GM21723 (cell line): ENCODE measurements around the gene GATA5.

Source experiments
- ATAC-seq: cut with Tn5 transposase; IDR thresholded peaks from one replicate; pipeline ENCODE4 v1.9.1; 2021; ENCODE audit warnings: mild to moderate bottlenecking, moderate library complexity; ENCODE audit not compliant: unreplicated experiment

Gene GATA5

GRCh38 chr20:62457098-62457497, 18.7 kb downstream of the GATA5 start:
- no peak for ATAC-seq

DNA sequence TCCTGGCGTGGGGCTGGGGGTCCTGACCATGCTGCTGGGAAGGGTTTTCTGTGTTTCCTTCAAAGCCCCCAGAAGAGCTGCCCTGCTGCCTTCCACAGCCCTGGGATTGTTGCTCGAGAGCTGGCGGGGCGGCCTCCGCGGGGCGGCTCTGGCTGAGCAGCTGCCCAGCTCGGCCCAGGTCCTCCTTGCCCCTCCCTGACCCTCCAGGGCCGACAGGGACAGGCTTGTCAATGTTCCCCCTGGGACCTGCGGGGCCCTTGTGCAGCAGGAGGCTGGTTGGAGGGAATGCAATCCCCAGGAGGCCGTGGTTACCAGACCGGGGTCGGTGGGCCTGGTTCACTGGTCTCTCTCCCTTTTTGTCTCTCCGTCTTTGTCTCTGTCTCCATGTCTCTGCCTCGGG, 19.9 kb downstream of the GATA5 start:
- ATAC-seq: no peak

GRCh38 chr20:62454904-62455636, 20.7 kb downstream of the GATA5 start:
- no peak for ATAC-seq

GRCh38 chr20:62453186-62453808, 22.5 kb downstream of the GATA5 start:
- ATAC-seq: no peak

DNA sequence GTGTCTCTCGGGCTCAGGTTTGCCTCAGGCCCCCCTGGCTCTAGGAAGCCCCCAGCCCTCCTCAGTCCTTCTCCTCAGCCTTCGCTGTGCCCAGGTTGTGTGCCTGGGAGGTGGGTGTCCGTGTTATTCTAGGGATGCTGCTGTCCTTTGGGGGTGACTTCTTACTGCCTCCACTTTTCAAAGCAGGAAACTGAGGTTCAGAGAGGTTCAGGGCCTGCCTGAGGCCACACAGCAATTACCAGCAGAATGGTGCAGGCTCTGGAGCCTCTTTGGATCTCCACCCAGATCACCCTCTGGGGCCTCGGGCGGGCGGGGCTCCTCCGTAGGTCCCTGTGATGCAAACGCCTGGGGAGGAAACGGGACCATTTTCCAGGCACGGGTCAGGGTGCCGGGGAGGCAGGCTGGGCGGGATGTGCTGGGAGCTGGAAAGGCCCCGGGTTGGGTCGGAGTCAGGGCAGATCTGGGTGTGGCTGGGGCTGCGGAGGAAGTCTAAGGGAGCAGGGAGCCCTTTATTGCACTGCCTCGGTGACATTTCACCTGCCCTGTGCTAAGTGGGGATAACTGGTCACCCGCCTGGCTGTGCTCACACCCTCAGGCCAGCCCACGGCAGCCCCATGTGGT, 23.2 kb downstream of the GATA5 start:
- ATAC-seq: no peak

GRCh38 chr20:62451970-62452369, 23.8 kb downstream of the GATA5 start:
- no peak for ATAC-seq

GRCh38 chr20:62451156-62451767, 24.5 kb downstream of the GATA5 start:
- ATAC-seq: no peak

- ATAC-seq: no peak
Measured at GRCh38 chr20:62449951-62450691, 25.7 kb downstream of the GATA5 start.

DNA sequence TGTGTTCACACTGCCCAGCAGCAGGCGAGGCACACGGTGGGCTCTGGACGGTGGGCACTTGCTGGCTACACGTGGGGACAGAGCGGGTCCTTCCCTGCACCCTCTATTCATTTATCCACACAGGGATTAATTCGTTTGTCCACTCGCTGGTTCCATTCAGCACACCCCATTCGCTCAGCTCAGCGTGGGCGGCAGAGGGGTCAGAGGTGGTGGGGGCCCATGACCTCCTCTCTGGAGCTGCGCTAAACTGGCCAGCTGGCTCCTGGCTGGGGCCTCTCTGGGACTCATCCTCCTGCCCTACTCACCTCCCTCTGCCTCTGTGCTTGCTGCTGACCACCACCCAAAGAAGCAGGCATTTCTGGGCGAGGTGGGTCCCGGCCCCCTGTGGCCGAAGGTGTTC, 27.0 kb downstream of the GATA5 start:
- no peak for ATAC-seq

DNA sequence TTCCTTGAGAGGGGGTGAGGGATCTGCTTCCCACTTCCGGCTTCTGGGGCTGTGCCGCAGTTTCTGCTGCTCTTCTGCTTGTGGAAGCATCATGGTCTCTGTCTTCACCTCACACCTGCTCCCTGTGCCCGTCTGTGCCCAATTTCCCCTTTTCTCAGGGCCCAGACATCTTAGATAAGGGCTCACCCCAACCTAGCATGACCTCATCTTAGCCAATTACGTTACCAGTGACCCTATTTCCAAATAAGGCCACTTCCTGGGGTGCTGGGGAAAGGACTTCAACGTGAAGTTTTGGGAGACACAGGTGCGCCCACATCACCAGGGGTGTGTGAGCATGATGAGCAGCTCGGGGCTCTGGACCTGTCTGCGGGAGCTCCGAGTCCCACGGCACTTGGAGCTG, 27.8 kb downstream of the GATA5 start:
- no peak for ATAC-seq

DNA sequence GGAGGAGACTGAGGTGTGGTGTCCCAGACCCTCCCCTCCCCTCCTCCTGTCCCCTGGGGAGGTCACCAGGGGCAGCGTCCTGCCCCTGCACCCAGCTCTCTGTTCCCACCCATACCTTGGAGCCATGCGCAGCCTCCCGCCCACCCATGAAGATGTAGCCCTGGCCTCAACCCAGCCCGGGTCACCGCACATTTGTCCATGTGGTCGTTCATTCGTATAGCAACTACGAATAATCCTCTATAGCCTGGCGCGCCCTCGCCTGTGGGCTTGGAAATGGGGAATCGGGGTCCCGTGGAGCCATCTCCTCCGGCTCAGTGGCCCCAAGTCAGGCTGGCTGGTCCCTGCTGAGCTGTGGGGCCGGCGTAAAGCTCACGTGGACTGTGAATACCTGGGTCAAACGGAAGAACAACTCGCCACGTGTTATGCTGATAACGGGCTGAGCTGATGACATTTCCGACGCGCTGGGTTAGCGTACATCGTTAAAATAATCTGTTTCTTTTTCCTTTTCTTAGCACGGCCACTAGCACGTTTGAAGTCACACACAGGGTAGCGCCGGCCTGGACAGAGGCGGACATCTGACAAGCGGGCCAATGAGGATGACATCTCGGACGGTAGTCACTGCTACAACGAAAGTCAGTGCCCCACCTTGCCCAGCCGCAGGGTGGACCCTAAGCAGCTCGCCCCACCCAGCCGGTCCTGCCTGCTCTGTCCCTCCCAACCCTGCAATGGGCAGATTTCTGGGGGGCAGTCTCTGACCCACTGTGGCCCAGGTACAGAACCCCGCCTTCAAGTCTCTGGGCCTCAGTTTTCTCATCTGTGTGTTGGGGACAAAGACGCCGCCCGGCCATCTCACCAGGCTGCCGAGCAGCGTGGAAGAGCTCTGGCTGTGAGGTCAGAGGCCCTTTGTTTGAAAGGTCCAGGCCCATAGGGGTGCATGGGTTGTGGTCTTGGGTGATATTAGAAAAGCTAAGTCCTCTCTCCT, 28.6 kb downstream of the GATA5 start:
- no peak for ATAC-seq

DNA sequence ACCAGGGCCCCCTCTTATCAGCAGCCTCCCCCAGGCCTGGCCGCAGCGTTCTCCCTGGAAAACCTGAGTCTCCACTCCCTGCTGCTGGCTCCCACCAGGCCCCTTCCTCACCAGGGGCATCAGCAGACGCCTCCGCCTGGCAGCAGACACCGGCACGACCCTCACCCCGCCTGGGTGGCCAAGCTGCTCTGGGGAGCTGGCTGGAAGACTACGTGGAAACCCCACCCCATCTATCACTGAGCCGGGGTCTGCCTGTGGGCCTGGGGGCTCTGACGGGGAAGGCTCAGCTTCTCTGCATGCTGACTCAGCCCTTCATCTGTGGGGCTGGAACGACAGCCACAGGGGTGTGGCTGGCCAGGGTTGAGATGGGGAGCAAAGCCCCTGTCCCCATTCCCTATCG, 29.3 kb downstream of the GATA5 start:
- no peak for ATAC-seq

DNA sequence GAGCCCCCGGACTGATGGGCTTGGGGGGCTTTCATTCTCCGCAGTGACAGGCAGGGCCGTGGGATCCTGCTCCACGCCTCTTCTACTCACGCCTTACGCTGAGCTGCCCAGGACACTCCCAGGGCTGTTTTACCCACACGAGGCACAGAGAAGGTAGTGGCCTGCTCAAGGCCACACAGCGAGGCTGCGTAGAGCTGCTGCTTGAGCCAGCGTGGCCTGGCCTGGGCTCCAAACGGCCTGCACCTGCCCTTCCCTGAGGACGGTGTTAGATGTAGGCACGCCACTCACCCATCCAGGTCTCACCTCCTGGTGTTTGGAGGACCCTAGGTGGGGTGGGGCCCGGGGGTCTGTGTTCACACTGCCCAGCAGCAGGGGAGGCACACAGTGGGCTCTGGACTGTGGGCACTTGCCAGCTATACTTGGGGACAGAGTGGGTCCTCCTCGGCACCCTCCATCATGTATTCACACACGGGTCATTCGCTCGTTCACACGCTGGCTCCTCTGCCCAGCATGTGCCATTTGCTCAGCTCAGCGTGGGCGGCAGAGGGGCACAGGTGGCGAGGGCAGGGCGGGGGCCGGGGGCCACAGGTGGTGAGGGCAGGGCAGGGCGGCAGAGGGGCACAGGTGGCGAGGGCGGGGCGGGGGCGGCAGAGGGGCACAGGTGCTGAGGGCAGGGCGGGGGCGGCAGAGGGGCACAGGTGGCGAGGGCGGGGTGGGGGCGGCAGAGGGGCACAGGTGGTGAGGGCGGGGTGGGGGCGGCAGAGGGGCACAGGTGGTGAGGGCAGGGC, 30.0 kb downstream of the GATA5 start:
- ATAC-seq: no peak

DNA sequence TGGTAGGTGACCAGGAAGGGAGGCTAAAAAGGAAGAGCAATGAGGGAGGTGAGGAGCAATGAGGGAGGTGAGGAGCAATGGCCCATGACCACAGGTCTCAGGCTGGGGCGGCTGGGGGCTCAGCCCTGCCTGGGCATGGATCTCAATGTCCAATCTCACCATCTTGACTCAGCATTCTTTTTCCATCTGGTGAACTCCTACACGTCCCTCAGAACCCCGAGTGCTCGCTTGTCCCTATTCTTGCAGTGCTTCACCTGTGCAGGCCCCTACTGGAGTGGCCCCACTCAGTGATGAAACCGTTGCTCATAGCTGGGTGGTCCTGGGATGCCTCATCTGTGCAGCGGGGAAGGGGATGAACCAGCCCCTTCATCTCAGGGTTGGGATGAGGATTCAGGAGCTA, 31.5 kb downstream of the GATA5 start:
- ATAC-seq: no peak

DNA sequence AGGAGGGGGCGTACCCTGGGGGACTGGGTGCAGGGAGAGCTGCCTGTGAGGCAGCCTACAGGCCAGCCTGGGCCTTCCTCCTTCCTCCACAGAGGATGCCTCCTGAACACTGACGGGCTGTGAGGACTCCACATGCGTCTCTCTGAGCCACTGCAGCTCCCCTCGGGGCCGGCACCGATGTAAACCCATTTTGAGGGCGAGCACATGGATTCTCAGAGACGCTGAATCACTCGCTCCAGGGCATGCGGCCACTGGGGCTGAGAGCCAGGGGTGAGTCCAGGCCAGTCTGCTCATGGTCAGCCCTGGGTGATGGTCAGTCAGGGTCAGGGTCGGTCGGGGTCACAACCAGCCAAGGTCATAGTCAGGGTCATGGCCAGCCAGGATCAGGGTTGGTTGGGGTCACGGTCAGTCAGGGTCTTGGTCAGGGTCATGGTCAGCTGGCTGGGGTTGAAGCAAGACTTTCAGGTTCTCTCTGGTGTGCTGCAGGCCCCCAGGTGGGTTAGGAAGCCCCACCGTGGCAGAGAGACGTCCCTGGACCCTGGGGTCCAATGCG, 33.7 kb downstream of the GATA5 start:
- ATAC-seq: no peak

GRCh38 chr20:62439218-62439617, 36.6 kb downstream of the GATA5 start:
- ATAC-seq: no peak

DNA sequence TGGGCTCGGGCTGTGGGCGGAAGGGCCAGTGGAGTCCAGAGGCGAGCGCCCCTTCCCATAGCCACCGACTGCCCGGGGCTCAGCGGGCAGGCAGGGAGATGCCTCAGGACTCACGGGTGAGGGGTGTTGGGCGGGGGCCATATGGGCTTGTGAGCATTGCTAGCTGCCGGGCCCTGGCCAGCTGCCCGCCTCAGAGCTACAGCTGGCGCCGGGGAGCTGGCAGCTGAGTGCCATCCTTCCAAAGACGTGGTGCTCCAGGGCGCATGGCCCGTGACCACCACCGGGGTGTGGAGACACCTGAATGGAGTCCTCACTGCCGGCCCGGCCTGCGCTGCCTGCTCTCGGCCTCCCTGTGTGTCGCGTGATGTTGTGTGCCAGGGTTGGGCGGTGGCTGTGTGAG, 37.9 kb downstream of the GATA5 start:
- no peak for ATAC-seq

DNA sequence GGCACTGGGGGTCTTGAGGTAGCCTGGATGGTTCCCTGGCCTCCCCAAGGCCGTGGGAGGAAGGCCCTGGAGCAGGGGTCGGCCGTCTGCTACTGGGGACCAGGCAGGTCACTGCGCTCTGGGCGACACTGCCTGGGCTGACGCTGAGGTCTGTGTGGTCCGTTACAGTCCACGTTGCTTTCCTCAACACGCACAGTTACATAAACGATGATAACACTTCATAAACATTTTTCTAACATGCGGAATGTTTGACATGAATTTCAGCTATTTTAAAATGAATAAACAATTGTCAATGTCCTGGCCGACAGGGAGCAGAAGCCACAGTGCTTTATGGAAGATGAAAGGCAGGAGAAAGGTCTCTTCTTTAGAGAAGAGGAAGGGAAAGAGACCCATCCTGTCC, 38.3 kb downstream of the GATA5 start:
- ATAC-seq: no peak

DNA sequence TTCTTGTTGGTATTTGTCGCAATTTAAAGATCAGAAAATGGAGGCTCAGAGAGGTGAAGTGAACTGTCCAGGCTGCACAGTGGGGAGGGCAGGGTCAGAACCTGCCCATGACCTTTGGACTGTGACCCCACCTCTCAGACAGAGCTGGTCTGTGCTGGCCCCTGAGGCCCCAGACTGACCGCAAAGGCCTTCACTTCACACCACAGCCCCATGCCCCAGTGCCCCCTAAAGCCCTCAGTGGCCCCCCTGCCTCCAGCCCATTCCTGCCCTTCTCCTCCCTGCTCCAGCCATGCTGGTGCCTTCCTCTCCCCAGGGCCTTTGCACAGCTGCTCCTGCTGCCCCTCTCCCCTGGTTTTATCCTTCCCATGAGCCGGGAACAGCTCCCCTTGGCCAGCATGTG, 39.1 kb downstream of the GATA5 start:
- no peak for ATAC-seq
